Nephron progenitor cell (in vitro differentiated cells): ENCODE data around the gene PMM2.
"Not testable (repeated sequence)": the region's sequence is repeated elsewhere in the genome, so short reads cannot be mapped to it uniquely, and the experiment has no call there.

Experiments used
- DNase-seq: peaks from one replicate; pipeline ENCODE4 v3.0.0; 2021
- H3K27ac Mint-ChIP-seq: 2 replicates; pipeline ENCODE4 v1.8.0; 2021; ENCODE audit warnings: mild to moderate bottlenecking, moderate library complexity, mixed read lengths
- H3K27me3 Mint-ChIP-seq: 2 replicates; pipeline ENCODE4 v1.8.0; 2021; ENCODE audit warnings: mild to moderate bottlenecking, low read depth, mixed read lengths; ENCODE audit not compliant: poor library complexity
- H3K36me3 Mint-ChIP-seq: 2 replicates; pipeline ENCODE4 v1.8.0; 2021; ENCODE audit warnings: low read depth, mixed read lengths
- H3K4me1 Mint-ChIP-seq: 2 replicates; pipeline ENCODE4 v1.8.0; 2021; ENCODE audit warnings: mixed read lengths
- H3K4me3 Mint-ChIP-seq: 2 replicates; pipeline ENCODE4 v1.8.0; 2021; ENCODE audit warnings: mild to moderate bottlenecking, moderate library complexity, mixed read lengths
- H3K9me3 Mint-ChIP-seq: 2 replicates; pipeline ENCODE4 v1.8.0; 2021; ENCODE audit warnings: mild to moderate bottlenecking, moderate library complexity, mixed read lengths
- TF ChIP-seq, protein P1 (sequence below): fragments of 200-600 bp; sonication (generic); IDR thresholded peaks from 2 replicates; pipeline ENCODE4 v1.5.0; 2021; ENCODE audit warnings: antibody characterized with exemption

Gene PMM2

DNA sequence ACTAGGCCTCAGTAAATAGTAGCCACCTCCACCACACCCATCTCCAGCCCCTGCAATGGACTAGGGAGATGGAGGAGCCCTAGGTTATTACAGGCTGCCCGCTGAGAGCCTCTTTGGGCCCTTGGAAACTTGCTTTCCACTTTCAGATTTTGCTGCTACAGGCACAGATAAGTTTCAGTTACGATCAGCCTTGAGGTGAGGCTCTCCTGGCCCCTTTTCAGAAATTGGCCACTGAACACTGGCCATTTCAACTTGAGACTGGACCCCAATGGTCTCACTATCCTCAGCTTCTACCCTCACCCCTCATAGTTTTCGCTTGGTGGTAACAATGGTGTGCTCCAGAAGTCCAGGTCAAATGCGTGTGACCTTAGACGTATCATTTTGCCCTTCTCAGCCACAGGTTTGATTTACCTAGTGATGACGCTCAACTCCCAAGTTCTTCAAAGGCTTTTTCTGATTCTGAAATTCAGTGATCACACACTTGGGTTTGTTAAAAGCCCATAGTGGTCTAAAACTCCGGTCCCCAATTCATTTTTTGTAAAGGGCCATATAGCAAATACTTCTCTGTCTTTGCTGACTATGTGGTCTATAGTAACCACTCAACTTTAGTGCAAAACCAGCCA lies 1.0 kb downstream of the PMM2 start:
- H3K27ac Mint-ChIP-seq: peak overlapping the region; percentile 26
- TF ChIP-seq, protein P1, sequence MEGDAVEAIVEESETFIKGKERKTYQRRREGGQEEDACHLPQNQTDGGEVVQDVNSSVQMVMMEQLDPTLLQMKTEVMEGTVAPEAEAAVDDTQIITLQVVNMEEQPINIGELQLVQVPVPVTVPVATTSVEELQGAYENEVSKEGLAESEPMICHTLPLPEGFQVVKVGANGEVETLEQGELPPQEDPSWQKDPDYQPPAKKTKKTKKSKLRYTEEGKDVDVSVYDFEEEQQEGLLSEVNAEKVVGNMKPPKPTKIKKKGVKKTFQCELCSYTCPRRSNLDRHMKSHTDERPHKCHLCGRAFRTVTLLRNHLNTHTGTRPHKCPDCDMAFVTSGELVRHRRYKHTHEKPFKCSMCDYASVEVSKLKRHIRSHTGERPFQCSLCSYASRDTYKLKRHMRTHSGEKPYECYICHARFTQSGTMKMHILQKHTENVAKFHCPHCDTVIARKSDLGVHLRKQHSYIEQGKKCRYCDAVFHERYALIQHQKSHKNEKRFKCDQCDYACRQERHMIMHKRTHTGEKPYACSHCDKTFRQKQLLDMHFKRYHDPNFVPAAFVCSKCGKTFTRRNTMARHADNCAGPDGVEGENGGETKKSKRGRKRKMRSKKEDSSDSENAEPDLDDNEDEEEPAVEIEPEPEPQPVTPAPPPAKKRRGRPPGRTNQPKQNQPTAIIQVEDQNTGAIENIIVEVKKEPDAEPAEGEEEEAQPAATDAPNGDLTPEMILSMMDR: no peak
- H3K27me3 Mint-ChIP-seq: peaks cover 2% of the 10 kb centered on the region
- H3K4me1 Mint-ChIP-seq: peaks cover 39% of the 10 kb centered on the region
- peaks cover 17% of the 10 kb centered on the region for H3K36me3 Mint-ChIP-seq
- peak overlapping the region; percentile 93 for H3K4me3 Mint-ChIP-seq
- no peaks in the 10 kb centered on the region for H3K9me3 Mint-ChIP-seq
- no peak for DNase-seq

DNA sequence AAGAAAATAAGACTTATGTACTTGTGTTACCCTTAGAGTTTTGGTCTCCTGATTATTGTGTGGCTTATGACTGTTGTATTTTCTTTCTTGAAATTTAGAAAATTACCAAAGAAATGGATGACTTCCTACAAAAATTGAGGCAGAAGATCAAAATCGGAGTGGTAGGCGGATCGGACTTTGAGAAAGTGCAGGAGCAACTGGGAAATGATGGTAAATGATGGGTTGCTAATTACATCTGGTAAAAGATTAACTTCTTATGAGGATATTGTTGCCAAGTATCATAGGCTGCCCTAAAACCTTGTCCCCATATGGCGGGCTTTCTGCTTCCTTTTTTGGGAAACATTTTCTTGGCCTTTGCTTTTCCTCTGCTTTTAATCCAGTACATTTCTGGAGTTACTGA lies 4.1 kb downstream of the PMM2 start:
- Mint-ChIP-seq H3K4me1 (peaks cover 22% of the 10 kb centered on the region), H3K27me3 (peaks cover 2% of the 10 kb centered on the region), H3K36me3 (peaks cover 28% of the 10 kb centered on the region), H3K27ac (no peak overlapping the region), H3K9me3 (no peaks in the 10 kb centered on the region), H3K4me3 (no peak overlapping the region)
- no peak for DNase-seq
- TF ChIP-seq, protein P1: no peak

DNA sequence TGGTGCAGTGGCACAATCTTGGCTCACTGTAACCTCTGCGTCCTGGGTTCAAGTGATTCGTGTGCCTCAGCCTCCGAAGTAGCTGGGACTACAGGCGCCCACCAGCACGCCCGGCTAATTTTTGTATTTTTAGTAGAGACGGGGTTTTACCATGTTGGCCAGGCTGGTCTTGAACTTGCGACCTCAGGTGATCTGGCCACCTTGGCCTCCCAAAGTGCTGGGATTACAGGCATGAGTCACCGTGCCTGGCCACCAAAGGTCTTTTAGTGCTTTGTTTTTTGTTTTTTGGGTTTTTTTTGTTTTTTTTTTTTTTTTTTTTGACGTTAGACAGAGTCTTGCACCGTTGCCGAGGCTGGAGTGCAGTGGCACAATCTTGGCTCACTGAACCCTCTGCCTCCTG lies 6.1 kb downstream of the PMM2 start:
- H3K9me3 Mint-ChIP-seq, DNase-seq, H3K27ac Mint-ChIP-seq, H3K4me3 Mint-ChIP-seq, H3K27me3 Mint-ChIP-seq, H3K4me1 Mint-ChIP-seq: not testable (repeated sequence)
- H3K36me3 Mint-ChIP-seq: peaks cover 42% of the 10 kb centered on the region

DNA sequence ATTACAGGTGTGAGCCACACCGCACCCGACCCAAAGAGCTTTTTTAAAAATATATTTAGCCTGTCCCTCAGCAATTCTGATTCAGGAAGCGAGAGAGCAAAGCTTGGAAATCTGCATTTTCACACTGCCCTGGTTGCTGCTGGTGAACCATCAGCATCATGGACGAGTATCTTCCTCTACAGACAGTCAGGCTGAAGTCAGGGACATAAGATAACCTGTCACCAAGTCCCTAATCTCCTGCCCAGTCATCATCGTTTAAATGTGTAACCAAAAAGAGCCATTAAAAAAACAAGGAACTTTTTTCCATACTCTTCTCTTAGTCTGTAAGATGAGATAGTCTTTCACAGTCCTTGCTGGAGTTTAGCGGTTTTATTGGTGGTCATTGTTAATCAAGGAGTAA lies 6.7 kb downstream of the PMM2 start:
- H3K27me3 Mint-ChIP-seq: peaks cover 2% of the 10 kb centered on the region
- no peaks in the 10 kb centered on the region for H3K9me3 Mint-ChIP-seq
- H3K4me3 Mint-ChIP-seq: no peak overlapping the region
- peaks cover 1% of the 10 kb centered on the region for H3K4me1 Mint-ChIP-seq
- no peak overlapping the region for H3K27ac Mint-ChIP-seq
- TF ChIP-seq, protein P1: no peak
- no peak for DNase-seq
- peaks cover 48% of the 10 kb centered on the region for H3K36me3 Mint-ChIP-seq

DNA sequence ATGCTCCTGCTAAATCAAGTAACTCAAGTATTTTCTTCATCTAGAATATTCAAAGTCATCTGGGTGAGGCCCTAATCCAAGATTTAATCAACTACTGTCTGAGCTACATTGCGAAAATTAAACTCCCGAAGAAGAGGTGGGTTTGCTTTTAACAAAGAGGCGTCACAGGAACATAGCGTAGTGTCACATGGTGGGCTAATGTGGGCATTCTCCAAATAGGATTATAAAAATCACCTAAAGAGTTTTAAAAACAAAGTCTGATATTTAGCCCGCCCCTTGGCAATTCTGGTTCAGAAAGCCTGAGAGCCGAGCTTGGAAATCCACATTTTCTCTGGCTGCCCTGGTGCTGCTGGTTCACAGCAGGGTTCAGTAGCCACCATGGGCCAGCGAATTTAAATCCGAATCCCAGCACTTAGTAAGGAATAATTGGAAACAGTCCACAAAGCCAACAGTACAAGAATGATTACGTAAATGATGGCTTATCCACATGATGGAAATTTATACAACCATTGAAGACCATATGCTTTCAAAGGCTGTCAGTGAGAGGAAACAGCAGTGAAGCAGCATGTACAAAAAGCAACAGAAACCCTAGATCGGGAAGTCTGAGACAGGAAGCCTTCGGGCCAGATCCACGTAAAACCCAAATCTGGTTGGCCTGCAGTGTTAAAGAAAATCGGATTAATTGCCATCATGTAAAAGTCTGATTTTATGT lies 8.8 kb downstream of the PMM2 start:
- H3K27me3 Mint-ChIP-seq: no peaks in the 10 kb centered on the region
- no peaks in the 10 kb centered on the region for H3K4me1 Mint-ChIP-seq
- H3K36me3 Mint-ChIP-seq: peaks cover 61% of the 10 kb centered on the region
- TF ChIP-seq, protein P1: no peak
- no peak overlapping the region for H3K4me3 Mint-ChIP-seq
- H3K27ac Mint-ChIP-seq: no peak overlapping the region
- H3K9me3 Mint-ChIP-seq: no peaks in the 10 kb centered on the region
- DNase-seq: no peak

DNA sequence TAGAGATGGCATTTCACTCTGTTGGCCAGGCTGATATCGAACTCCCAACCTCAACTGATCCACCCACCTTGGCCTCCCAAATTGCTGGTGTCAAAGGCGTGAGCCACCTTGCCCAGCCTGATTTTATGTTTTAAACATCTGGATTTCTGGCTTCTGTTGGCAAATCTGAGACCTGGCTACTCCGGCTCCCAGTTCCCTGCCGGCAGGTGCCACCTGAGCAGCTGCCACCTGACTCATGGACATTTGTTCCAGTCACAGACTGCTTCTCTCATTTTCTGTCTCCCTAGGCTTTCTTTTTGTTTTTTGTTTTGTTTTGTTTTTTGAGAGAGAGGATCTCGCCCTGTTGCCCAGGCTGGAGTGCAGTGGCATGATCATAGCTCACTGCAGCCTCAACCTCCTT lies 9.6 kb downstream of the PMM2 start:
- Mint-ChIP-seq H3K27ac (no peak overlapping the region), H3K4me1 (no peaks in the 10 kb centered on the region), H3K27me3 (no peaks in the 10 kb centered on the region), H3K4me3 (no peak overlapping the region), H3K36me3 (peaks cover 58% of the 10 kb centered on the region), H3K9me3 (no peaks in the 10 kb centered on the region)
- no peak for DNase-seq
- TF ChIP-seq, protein P1: no peak
